Activated CD8-positive, alpha-beta memory T cell treated with anti-CD3 and anti-CD28 coated beads, Interleukin-2, amount 10 ng/mL, durations not matched to agents 7 days and 5 days (primary cell): ENCODE measurements around the gene DAB2IP. TPM values are rescaled to one million over a fixed set of nuclear protein-coding genes. Genes with fewer than 3 reads are reported as not detected.

Source experiments
- ATAC-seq: fragments of 150-1000 bp; cut with Tn5 transposase; one replicate; pipeline ENCODE4 v1.10.0; 2021; ENCODE audit warnings: moderate library complexity
- CTCF ChIA-PET: fragments of 350-600 bp; sonication (Branson Sonifier 250); formaldehyde crosslinking; loops from one replicate; lab custom pipeline; 2021; ENCODE audit warnings: antibody characterized with exemption; lab: Charles Lee
- DNase-seq: peaks from one replicate; pipeline ENCODE4 v3.0.0-alpha.2; 2020
- H3K27ac Mint-ChIP-seq: one replicate; pipeline ENCODE4 v1.8.0; 2021; ENCODE audit warnings: mild to moderate bottlenecking, mixed read lengths
- H3K27me3 Mint-ChIP-seq: one replicate; pipeline ENCODE4 v1.8.0; 2021; ENCODE audit warnings: mixed read lengths
- H3K36me3 Mint-ChIP-seq: one replicate; pipeline ENCODE4 v1.8.0; 2021; ENCODE audit warnings: mild to moderate bottlenecking, mixed read lengths
- H3K4me1 Mint-ChIP-seq: one replicate; pipeline ENCODE4 v1.8.0; 2021; ENCODE audit warnings: mixed read lengths
- H3K4me3 Mint-ChIP-seq: one replicate; pipeline ENCODE4 v1.8.0; 2021; ENCODE audit warnings: mild to moderate bottlenecking, moderate library complexity, mixed read lengths
- H3K9me3 Mint-ChIP-seq: one replicate; pipeline ENCODE4 v1.8.0; 2022; ENCODE audit warnings: low read depth, mixed read lengths
- total RNA-seq, 2 experiments: library from RNA; stranded (reverse); gene quantifications; one replicate each; pipeline ENCODE4 v1.2.3, GENCODE V29; 2021

Gene DAB2IP
- total RNA-seq, 2 experiments from 2014 or later = 0.07 to 0.18 TPM

DNA sequence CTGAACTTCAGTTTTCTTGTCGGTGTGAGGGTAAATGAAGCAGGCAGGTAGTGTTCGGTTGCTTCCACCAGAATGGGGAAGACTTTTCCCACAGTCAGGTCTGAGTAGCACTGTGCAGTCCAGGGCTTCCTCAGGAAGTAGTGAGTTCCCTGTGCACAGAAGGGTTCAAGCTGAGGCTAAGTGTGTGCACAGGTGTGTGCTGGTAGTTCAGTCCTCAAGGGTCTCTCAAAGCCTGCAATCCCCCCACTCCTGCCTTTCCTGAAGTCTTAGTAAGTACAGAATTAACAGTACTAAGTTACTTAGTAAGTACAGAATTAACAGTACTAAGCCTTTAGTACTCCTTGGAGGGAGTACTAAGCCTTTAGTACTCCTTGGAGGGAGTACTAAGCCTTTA is 1.4 kb downstream of the DAB2IP start:
- Mint-ChIP-seq H3K36me3 (no peaks in the 10 kb centered on the region), H3K4me3 (no peak overlapping the region), H3K9me3 (no peaks in the 10 kb centered on the region), H3K4me1 (peaks cover 5% of the 10 kb centered on the region), H3K27ac (no peak overlapping the region), H3K27me3 (peaks cover 65% of the 10 kb centered on the region)
- ATAC-seq = no peak
- CTCF ChIA-PET = no interaction called here
- no peak for DNase-seq

DNA sequence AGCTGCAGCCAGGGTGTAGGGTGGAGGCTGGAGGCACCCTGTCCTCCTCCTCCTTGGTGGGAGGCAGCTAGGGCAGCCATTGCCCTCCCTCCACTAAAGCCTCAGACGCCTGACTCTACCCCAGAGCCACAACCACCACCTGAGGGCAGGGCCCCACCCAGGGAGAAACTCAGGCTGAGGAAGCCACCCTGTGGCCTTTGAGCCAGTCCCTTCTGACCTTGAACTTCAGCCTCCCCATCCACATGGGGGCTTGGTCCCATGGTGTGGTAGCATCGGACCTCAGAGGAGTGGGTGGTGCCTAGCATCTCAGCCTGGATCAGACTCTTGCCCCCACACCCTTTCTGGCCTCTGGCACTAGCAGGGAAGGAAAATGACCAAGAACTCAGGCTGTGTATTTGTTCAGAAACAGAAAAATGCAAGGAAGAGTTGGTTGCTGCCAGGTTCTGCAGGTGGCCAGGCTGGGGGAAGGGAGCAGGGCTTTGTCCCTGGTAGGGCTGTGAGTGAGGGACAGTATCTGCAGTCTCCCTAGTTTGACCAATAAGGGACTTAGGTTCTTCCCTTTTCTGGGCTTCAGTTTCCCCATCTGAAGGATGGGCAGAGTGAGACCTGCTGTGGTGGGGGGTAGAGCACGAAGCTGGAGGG is 3.2 kb downstream of the DAB2IP start:
- Mint-ChIP-seq H3K36me3 (no peaks in the 10 kb centered on the region), H3K27ac (no peak overlapping the region), H3K4me1 (peaks cover 5% of the 10 kb centered on the region), H3K27me3 (peaks cover 53% of the 10 kb centered on the region), H3K4me3 (no peak overlapping the region), H3K9me3 (no peaks in the 10 kb centered on the region)
- ATAC-seq (no peak), DNase-seq (no peak)
- CTCF ChIA-PET = interaction anchor here (1.2 kb wide), 1 partner anchor 109 kb away, joined by 4 read pairs; no protein-coding TSS in a partner anchor

GRCh38 chr9:121655231-121655755 is 3.9 kb downstream of the DAB2IP start:
- DNase-seq (no peak), ATAC-seq (no peak)
- H3K4me3 Mint-ChIP-seq = no peak overlapping the region
- H3K27me3 Mint-ChIP-seq = peaks cover 47% of the 10 kb centered on the region
- CTCF ChIA-PET = no interaction called here
- no peaks in the 10 kb centered on the region for H3K9me3 Mint-ChIP-seq
- no peak overlapping the region for H3K27ac Mint-ChIP-seq
- H3K36me3 Mint-ChIP-seq = no peaks in the 10 kb centered on the region
- peaks cover 5% of the 10 kb centered on the region for H3K4me1 Mint-ChIP-seq

- no peak overlapping the region for H3K4me3 Mint-ChIP-seq
- H3K36me3 Mint-ChIP-seq = no peaks in the 10 kb centered on the region
- no peak overlapping the region for H3K27ac Mint-ChIP-seq
- peaks cover under 1% of the 10 kb centered on the region for H3K4me1 Mint-ChIP-seq
- ATAC-seq = no peak
- no peaks in the 10 kb centered on the region for H3K9me3 Mint-ChIP-seq
- DNase-seq = no peak
- CTCF ChIA-PET = interaction anchor here (0.8 to 1.5 kb wide), 2 partner anchors 27 to 111 kb away, joined by 3 to 4 read pairs; no protein-coding TSS in a partner anchor
- H3K27me3 Mint-ChIP-seq = peaks cover 35% of the 10 kb centered on the region
Observed at GRCh38 chr9:121656941-121657470, 5.6 kb downstream of the DAB2IP start.

DNA sequence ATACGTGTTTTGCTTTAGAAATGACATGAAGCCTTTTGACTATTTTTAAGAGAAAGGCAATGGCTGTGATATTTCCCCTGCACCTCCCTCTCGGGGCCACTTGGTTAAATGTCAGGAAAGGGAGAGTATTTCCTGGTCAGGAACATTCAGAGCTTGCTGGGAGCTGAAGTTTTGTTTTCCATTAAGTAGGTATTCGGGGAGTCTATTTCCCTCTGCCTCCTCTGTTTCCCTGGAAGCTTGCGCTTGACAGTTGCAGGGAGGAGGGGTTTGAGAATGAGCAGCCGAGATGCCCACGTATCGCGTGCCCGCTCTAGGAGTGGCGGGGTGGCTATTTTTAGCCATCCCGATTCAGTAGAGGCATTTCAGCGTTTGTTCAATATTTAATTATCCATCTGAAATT is 6.7 kb downstream of the DAB2IP start:
- DNase-seq (no peak), ATAC-seq (no peak)
- H3K36me3 Mint-ChIP-seq = no peaks in the 10 kb centered on the region
- H3K27ac Mint-ChIP-seq = no peak overlapping the region
- no peak overlapping the region for H3K4me3 Mint-ChIP-seq
- no peaks in the 10 kb centered on the region for H3K4me1 Mint-ChIP-seq
- CTCF ChIA-PET = no interaction called here
- H3K27me3 Mint-ChIP-seq = peaks cover 31% of the 10 kb centered on the region
- H3K9me3 Mint-ChIP-seq = no peaks in the 10 kb centered on the region

DNA sequence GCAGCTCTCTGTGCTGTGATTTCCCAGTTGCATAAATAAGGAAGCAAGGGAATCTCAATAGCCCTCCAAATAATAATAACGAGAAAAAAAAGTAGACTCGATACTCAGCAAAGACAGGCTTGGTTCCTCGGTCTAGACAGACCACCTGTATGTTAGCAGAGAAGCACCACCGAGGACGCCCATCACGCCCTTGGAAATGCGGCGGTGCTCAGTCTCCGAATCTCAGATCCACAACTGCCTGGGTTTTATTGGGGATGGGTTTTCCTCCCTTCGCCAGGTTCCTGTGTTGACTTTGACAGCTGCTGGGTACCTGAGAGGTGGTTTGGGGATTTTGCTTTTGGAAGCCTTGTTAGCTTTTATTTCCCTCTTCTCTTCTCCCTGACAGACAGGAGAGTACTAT is 7.2 kb downstream of the DAB2IP start:
- H3K36me3 Mint-ChIP-seq = no peaks in the 10 kb centered on the region
- no peaks in the 10 kb centered on the region for H3K9me3 Mint-ChIP-seq
- CTCF ChIA-PET = no interaction called here
- DNase-seq (no peak), ATAC-seq (no peak)
- no peaks in the 10 kb centered on the region for H3K4me1 Mint-ChIP-seq
- H3K4me3 Mint-ChIP-seq = no peak overlapping the region
- H3K27me3 Mint-ChIP-seq = peaks cover 30% of the 10 kb centered on the region
- H3K27ac Mint-ChIP-seq = no peak overlapping the region

GRCh38 chr9:121660367-121660766 is 8.9 kb downstream of the DAB2IP start:
- CTCF ChIA-PET = interaction anchor here (1.3 kb wide), 1 partner anchor 34 kb away, joined by 3 read pairs; no protein-coding TSS in a partner anchor
- no peaks in the 10 kb centered on the region for H3K36me3 Mint-ChIP-seq
- H3K4me1 Mint-ChIP-seq = no peaks in the 10 kb centered on the region
- no peak for DNase-seq
- no peak overlapping the region for H3K27ac Mint-ChIP-seq
- no peak overlapping the region for H3K4me3 Mint-ChIP-seq
- no peak for ATAC-seq
- peaks cover 23% of the 10 kb centered on the region for H3K27me3 Mint-ChIP-seq
- no peaks in the 10 kb centered on the region for H3K9me3 Mint-ChIP-seq

DNA sequence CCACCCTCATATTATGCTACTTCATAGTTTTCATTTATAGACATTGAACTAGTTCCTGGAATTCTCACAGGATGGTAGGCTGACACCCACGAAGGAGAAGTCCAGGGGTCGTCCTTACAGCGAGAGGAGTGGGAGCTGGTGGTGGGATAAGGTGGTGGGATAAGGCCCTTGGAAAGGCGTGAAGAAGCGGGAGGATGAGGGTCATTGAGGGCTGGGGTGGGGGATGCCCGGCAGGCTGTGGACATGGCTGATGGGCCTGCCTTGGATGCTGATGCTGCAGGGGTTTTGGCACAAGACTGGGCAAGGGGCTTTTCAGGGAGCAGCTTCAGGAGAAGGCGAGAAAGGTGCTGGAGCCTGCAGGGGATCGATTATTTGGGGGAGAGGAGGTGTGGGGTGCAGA is 9.4 kb downstream of the DAB2IP start:
- ATAC-seq = no peak
- Mint-ChIP-seq H3K9me3 (no peaks in the 10 kb centered on the region), H3K4me1 (no peaks in the 10 kb centered on the region), H3K4me3 (no peak overlapping the region), H3K36me3 (no peaks in the 10 kb centered on the region), H3K27me3 (peaks cover 27% of the 10 kb centered on the region), H3K27ac (no peak overlapping the region)
- CTCF ChIA-PET = interaction anchor here (1.3 kb wide), 1 partner anchor 34 kb away, joined by 3 read pairs; no protein-coding TSS in a partner anchor
- DNase-seq = no peak

- no peak for ATAC-seq
- CTCF ChIA-PET = no interaction called here
- Mint-ChIP-seq H3K9me3 (no peaks in the 10 kb centered on the region), H3K27ac (no peak overlapping the region), H3K36me3 (no peaks in the 10 kb centered on the region), H3K27me3 (peaks cover 31% of the 10 kb centered on the region), H3K4me1 (no peaks in the 10 kb centered on the region), H3K4me3 (no peak overlapping the region)
- DNase-seq = no peak
Observed at GRCh38 chr9:121661328-121661727, 9.9 kb downstream of the DAB2IP start.

DNA sequence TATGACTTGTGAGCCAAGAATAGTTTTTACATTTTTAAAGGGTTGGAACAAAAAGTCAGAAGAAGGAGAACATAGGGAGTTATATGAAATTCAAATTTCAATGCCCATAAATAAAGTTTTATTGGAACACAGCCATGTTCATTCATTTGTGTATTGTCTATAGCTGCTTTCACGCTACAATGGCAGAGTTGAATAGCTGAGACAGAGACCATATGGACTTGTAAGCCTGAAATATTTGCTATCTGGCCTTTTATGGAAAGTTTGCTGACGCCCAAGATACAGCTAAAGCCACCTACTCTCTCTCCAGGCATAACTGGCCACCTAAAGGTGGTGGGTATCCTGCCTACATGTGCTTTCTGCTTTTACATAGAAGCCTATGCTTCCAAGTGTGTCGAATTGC is 10.9 kb downstream of the DAB2IP start:
- no peak overlapping the region for H3K4me3 Mint-ChIP-seq
- DNase-seq (no peak), ATAC-seq (no peak)
- H3K27ac Mint-ChIP-seq = no peak overlapping the region
- peaks cover 30% of the 10 kb centered on the region for H3K27me3 Mint-ChIP-seq
- CTCF ChIA-PET = no interaction called here
- no peaks in the 10 kb centered on the region for H3K9me3 Mint-ChIP-seq
- no peaks in the 10 kb centered on the region for H3K4me1 Mint-ChIP-seq
- no peaks in the 10 kb centered on the region for H3K36me3 Mint-ChIP-seq

GRCh38 chr9:121662891-121663580 is 11.6 kb downstream of the DAB2IP start:
- Mint-ChIP-seq H3K4me1 (no peaks in the 10 kb centered on the region), H3K36me3 (no peaks in the 10 kb centered on the region), H3K9me3 (no peaks in the 10 kb centered on the region), H3K27me3 (peaks cover 28% of the 10 kb centered on the region), H3K27ac (no peak overlapping the region), H3K4me3 (no peak overlapping the region)
- CTCF ChIA-PET = no interaction called here
- ATAC-seq = no peak
- no peak for DNase-seq

DNA sequence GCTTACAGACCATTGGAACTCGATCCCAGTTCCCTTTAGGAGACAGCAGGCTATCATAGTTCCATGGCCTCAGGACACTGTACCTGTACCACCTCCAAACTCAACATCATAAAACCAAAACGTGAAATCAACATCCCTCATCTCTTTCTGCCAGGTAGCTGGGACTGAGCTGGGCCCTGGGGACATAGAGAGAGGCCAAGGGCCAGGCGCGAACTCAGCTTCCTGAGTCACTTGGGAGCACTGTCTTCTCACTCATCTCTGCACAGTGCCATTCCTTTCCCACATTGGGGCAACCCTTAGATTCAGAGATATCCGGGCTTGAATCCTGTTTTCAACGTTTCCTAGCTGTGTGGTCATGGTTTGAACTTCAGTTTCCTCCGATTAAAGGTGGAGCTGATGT is 12.2 kb downstream of the DAB2IP start:
- no peak for ATAC-seq
- no peaks in the 10 kb centered on the region for H3K4me1 Mint-ChIP-seq
- H3K9me3 Mint-ChIP-seq = no peaks in the 10 kb centered on the region
- no peak overlapping the region for H3K4me3 Mint-ChIP-seq
- H3K36me3 Mint-ChIP-seq = no peaks in the 10 kb centered on the region
- peaks cover 28% of the 10 kb centered on the region for H3K27me3 Mint-ChIP-seq
- CTCF ChIA-PET = no interaction called here
- no peak for DNase-seq
- H3K27ac Mint-ChIP-seq = no peak overlapping the region

- CTCF ChIA-PET = no interaction called here
- no peaks in the 10 kb centered on the region for H3K36me3 Mint-ChIP-seq
- DNase-seq (no peak), ATAC-seq (no peak)
- H3K9me3 Mint-ChIP-seq = no peaks in the 10 kb centered on the region
- no peak overlapping the region for H3K27ac Mint-ChIP-seq
- H3K4me3 Mint-ChIP-seq = no peak overlapping the region
- no peaks in the 10 kb centered on the region for H3K4me1 Mint-ChIP-seq
- H3K27me3 Mint-ChIP-seq = peaks cover 34% of the 10 kb centered on the region
Observed at GRCh38 chr9:121666294-121666693, 14.9 kb downstream of the DAB2IP start.

DNA sequence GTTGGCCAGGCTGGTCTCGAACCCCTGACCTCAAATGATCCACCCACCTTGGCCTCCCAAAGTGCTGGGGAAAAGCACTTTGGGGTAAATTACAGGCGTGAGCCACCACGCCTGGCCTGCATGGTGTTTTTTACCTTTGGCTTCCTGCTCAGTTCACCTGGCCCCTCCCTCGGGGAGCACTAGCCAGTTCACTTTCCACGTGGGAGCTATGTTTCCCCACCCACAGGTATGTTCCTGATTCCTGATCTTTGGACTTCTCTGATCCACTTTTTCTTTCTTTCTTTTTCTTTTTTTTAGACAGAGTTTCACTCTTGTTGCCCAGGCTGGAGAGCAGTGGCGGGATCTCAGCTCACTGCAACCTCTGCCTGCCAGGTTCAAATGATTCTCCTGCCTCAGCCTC is 15.8 kb downstream of the DAB2IP start:
- Mint-ChIP-seq H3K36me3 (no peaks in the 10 kb centered on the region), H3K4me1 (no peaks in the 10 kb centered on the region), H3K27ac (no peak overlapping the region), H3K9me3 (no peaks in the 10 kb centered on the region), H3K4me3 (no peak overlapping the region), H3K27me3 (peaks cover 37% of the 10 kb centered on the region)
- DNase-seq (no peak), ATAC-seq (no peak)
- CTCF ChIA-PET = no interaction called here
